HFF-Myc (cell line): ENCODE results near the gene ETV3.

ENCODE experiments used
- DNase-seq: peaks from one replicate; pipeline ENCODE4 v3.0.0-alpha.2; 2011; ENCODE audit warnings: low read depth; ENCODE audit errors: extremely low read depth
- H3K4me3 ChIP-seq: replicated peaks from 2 replicates; pipeline ENCODE4 v1.5.1; 2011; ENCODE audit warnings: low read depth, mild to moderate bottlenecking, control low read depth, low read length
- CTCF ChIP-seq: IDR thresholded peaks from 2 replicates; pipeline ENCODE4 v1.5.1; 2012; ENCODE audit warnings: mild to moderate bottlenecking, low read depth, low read length, control low read depth; ENCODE audit errors: missing control alignments

ETV3 gene

GRCh38 chr1:157081707-157082106, 56.5 kb downstream of the ETV3 start:
- no peak for DNase-seq
- no peak for TF ChIP-seq CTCF
- H3K4me3 ChIP-seq = no peak overlapping the region

GRCh38 chr1:157080714-157081113, 57.5 kb downstream of the ETV3 start:
- DNase-seq = no peak
- no peak for TF ChIP-seq CTCF
- H3K4me3 ChIP-seq = no peak overlapping the region

GRCh38 chr1:157077394-157077793, 60.8 kb downstream of the ETV3 start:
- no peak for DNase-seq
- TF ChIP-seq CTCF = no peak
- H3K4me3 ChIP-seq = no peak overlapping the region

GRCh38 chr1:157073944-157074685, 64.1 kb downstream of the ETV3 start:
- peak; percentile 40 for DNase-seq
- H3K4me3 ChIP-seq = no peak overlapping the region
- TF ChIP-seq CTCF = peak; percentile 57
